Activated CD4-positive, alpha-beta memory T cell treated with anti-CD3 and anti-CD28 coated beads, Interleukin-2, amount 10 ng/mL, durations not matched to agents 7 days and 5 days (primary cell): Measurements from ENCODE around the gene MRPS18A. TPM values are rescaled to one million over a fixed set of nuclear protein-coding genes. Genes with fewer than 3 reads are reported as not detected.

Source experiments
- CTCF ChIA-PET: fragments of 350-600 bp; sonication (Branson Sonifier 250); formaldehyde crosslinking; loops from one replicate; lab custom pipeline; 2021; ENCODE audit warnings: antibody characterized with exemption, inconsistent platforms; lab: Charles Lee
- POLR2A ChIA-PET: fragments of 350-600 bp; sonication (Branson Sonifier 250); formaldehyde crosslinking; loops from one replicate; lab custom pipeline; 2021; ENCODE audit warnings: antibody characterized with exemption; lab: Charles Lee
- DNase-seq: peaks from one replicate; pipeline ENCODE4 v3.0.0-alpha.2; 2020
- H3K27ac Mint-ChIP-seq: one replicate; pipeline ENCODE4 v1.8.0; 2021; ENCODE audit warnings: mild to moderate bottlenecking, mixed read lengths
- H3K27me3 Mint-ChIP-seq: one replicate; pipeline ENCODE4 v1.8.0; 2021; ENCODE audit warnings: mixed read lengths
- H3K36me3 Mint-ChIP-seq: one replicate; pipeline ENCODE4 v1.8.0; 2021; ENCODE audit warnings: low read depth, mixed read lengths
- H3K4me1 Mint-ChIP-seq: one replicate; pipeline ENCODE4 v1.8.0; 2021; ENCODE audit warnings: mixed read lengths
- H3K4me3 Mint-ChIP-seq: one replicate; pipeline ENCODE4 v1.8.0; 2021; ENCODE audit warnings: mild to moderate bottlenecking, mixed read lengths
- H3K9me3 Mint-ChIP-seq: one replicate; pipeline ENCODE4 v1.8.0; 2021; ENCODE audit warnings: mixed read lengths
- total RNA-seq, 2 experiments: library from RNA; stranded (reverse); gene quantifications; one replicate each; pipeline ENCODE4 v1.2.3, GENCODE V29; 2021

MRPS18A gene
- total RNA-seq, 2 experiments from 2014 or later = 38.5 to 40.5 TPM

DNA sequence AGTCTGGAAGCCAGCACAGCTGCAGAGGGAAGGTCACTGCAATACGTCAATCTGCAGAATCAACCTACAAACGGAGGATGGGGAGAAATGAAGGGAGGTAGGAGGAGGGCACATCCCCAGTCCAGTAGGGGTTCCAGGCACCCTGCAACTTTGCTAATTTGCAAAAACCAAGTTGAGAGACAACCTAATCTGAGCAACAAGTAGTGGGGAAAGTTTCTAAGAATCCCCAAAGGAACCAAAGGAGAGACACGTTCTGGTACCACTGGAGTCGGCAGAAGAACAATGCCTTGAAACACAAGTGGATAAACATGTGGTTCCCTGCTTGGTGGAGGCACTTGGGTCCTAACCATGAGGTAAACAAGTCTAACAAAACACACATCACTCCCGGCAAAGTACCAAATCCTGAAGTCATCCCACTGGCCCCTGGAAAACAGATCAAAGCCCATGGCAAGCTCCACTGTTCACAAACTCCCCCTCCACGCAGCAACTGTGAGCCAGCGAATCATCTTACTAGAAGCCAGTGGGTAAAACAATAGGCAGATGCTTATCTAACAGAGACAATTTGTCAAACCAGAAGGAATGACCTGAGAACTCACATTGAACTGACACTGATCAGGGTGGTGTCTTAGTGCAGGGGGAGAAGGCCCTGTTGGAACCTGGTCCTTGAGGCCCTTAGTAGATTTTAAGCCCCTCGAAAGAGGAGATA lies 4.7 kb downstream of the MRPS18A start:
- Mint-ChIP-seq H3K4me3 (no peak overlapping the region), H3K27ac (no peak overlapping the region), H3K4me1 (peaks cover 33% of the 10 kb centered on the region), H3K9me3 (no peaks in the 10 kb centered on the region), H3K36me3 (peaks cover 37% of the 10 kb centered on the region), H3K27me3 (no peaks in the 10 kb centered on the region)
- ChIA-PET POLR2A (no interaction called here), CTCF (no interaction called here)
- no peak for DNase-seq

DNA sequence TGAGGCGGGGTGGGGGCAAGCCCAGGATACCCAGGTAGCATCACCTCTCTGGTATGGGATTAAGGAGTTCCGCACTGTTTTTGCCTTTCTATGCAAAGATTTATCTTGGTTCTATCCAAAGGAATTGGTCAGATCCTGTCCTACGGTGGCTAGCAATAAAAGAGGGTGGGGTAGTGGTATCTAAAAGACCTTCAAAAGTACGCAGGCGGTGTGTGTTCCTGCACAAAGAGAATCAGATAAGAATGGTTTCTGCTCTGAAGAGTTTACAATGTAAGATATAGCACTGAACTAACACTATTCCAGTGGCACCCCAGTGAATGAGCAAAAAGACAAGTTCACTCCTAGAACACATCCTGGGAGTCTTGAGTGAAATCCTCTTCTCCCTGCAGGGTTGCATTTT lies 6.3 kb downstream of the MRPS18A start:
- CTCF ChIA-PET = no interaction called here
- DNase-seq = no peak
- H3K9me3 Mint-ChIP-seq = no peaks in the 10 kb centered on the region
- no peak overlapping the region for H3K4me3 Mint-ChIP-seq
- no peaks in the 10 kb centered on the region for H3K27me3 Mint-ChIP-seq
- H3K27ac Mint-ChIP-seq = no peak overlapping the region
- H3K4me1 Mint-ChIP-seq = peaks cover 24% of the 10 kb centered on the region
- H3K36me3 Mint-ChIP-seq = peaks cover 34% of the 10 kb centered on the region
- POLR2A ChIA-PET = interaction anchor here (1.2 kb wide), 1 partner anchor 12 kb away, joined by 5 read pairs; no protein-coding TSS in a partner anchor

GRCh38 chr6:43680308-43681200 lies 7.0 kb downstream of the MRPS18A start:
- H3K9me3 Mint-ChIP-seq = no peaks in the 10 kb centered on the region
- no peaks in the 10 kb centered on the region for H3K27me3 Mint-ChIP-seq
- ChIA-PET CTCF (no interaction called here), POLR2A (interaction anchor here (1.2 kb wide), 1 partner anchor 11 kb away, joined by 5 read pairs; no protein-coding TSS in a partner anchor)
- H3K4me1 Mint-ChIP-seq = peaks cover 18% of the 10 kb centered on the region
- no peak for DNase-seq
- no peak overlapping the region for H3K27ac Mint-ChIP-seq
- H3K4me3 Mint-ChIP-seq = no peak overlapping the region
- peaks cover 38% of the 10 kb centered on the region for H3K36me3 Mint-ChIP-seq

- POLR2A ChIA-PET = no interaction called here
- peaks cover 47% of the 10 kb centered on the region for H3K36me3 Mint-ChIP-seq
- H3K4me3 Mint-ChIP-seq = no peak overlapping the region
- CTCF ChIA-PET = interaction anchor here (1.3 kb wide), 1 partner anchor 12 kb away, joined by 3 read pairs; no protein-coding TSS in a partner anchor
- H3K9me3 Mint-ChIP-seq = no peaks in the 10 kb centered on the region
- H3K4me1 Mint-ChIP-seq = peaks cover 9% of the 10 kb centered on the region
- no peaks in the 10 kb centered on the region for H3K27me3 Mint-ChIP-seq
- no peak for DNase-seq
- H3K27ac Mint-ChIP-seq = no peak overlapping the region
Observed at GRCh38 chr6:43679057-43679456, 8.5 kb downstream of the MRPS18A start.

DNA sequence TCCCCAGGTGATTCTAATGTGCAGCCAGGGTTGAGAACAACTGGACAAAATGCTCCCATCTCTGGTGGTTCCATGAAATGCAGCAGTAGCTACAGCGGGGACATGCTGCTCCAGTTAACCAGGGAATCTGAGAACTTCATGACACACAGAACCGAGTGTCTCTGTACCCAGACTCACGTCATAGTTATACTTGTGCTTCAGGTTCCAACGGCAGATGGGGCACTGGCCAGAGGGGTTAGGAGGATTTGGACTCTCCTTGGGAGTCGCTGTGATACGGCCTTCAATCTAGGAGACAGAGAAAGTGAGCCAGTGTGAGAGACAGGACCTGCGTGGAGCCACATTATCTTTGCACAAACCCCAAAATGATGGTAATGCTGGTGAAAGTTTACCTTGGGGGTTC lies 9.2 kb downstream of the MRPS18A start:
- ChIA-PET POLR2A (no interaction called here), CTCF (interaction anchor here (1.3 to 1.9 kb wide), 3 partner anchors 11 to 13 kb away, joined by 3 to 9 read pairs (median 3); no protein-coding TSS in a partner anchor)
- Mint-ChIP-seq H3K36me3 (peaks cover 51% of the 10 kb centered on the region), H3K27ac (no peak overlapping the region), H3K4me3 (no peak overlapping the region), H3K27me3 (no peaks in the 10 kb centered on the region), H3K4me1 (peaks cover 4% of the 10 kb centered on the region), H3K9me3 (no peaks in the 10 kb centered on the region)
- DNase-seq = no peak

GRCh38 chr6:43677759-43678158 lies 9.8 kb downstream of the MRPS18A start:
- ChIA-PET POLR2A (no interaction called here), CTCF (interaction anchor here (1.4 to 1.9 kb wide), 2 partner anchors 10 to 12 kb away, joined by 3 to 9 read pairs; no protein-coding TSS in a partner anchor)
- H3K36me3 Mint-ChIP-seq = peaks cover 49% of the 10 kb centered on the region

DNA sequence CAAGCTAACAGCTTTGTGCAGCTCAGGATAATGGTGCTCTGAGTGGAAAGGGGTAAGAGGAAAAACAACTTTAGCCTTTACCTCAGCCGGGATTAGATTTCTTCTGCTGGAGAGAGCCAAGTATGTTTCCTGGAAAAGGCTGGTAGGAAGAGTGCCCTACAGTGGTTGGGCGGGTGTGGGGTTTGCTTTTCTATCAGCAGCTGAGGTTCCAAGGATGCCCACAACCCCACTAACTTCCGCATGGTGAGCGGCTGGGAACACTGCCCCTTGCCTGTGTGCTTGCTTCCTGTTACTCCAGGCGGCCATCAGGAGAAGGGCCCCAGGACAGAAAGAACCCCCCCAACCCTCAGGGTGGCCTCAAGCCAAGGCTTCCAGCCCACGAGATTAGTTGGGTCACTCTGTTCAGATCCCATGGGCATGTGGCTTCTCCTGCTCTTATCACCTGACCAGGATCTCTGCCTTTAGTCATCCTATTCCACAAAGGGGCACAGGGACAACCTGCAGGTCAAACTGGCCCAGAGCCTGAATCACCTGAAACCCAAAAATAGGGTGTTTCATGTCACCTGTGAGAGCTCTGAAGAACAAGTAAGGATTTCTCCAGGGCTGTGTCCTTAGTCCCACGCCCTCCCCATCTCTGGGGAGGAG lies 10.5 kb downstream of the MRPS18A start:
- Mint-ChIP-seq H3K4me1 (no peaks in the 10 kb centered on the region), H3K36me3 (peaks cover 46% of the 10 kb centered on the region), H3K9me3 (no peaks in the 10 kb centered on the region), H3K27ac (no peak overlapping the region), H3K27me3 (no peaks in the 10 kb centered on the region), H3K4me3 (no peak overlapping the region)
- ChIA-PET CTCF (interaction anchor here (1.4 to 1.9 kb wide), 2 partner anchors 9 to 12 kb away, joined by 3 to 9 read pairs; no protein-coding TSS in a partner anchor), POLR2A (no interaction called here)
- no peak for DNase-seq

More at GRCh38 chr6:43677759-43678158, 9.8 kb downstream of the MRPS18A start:
- Mint-ChIP-seq H3K27ac (no peak overlapping the region), H3K4me1 (no peaks in the 10 kb centered on the region), H3K9me3 (no peaks in the 10 kb centered on the region), H3K27me3 (no peaks in the 10 kb centered on the region), H3K4me3 (no peak overlapping the region)
- no peak for DNase-seq

DNA sequence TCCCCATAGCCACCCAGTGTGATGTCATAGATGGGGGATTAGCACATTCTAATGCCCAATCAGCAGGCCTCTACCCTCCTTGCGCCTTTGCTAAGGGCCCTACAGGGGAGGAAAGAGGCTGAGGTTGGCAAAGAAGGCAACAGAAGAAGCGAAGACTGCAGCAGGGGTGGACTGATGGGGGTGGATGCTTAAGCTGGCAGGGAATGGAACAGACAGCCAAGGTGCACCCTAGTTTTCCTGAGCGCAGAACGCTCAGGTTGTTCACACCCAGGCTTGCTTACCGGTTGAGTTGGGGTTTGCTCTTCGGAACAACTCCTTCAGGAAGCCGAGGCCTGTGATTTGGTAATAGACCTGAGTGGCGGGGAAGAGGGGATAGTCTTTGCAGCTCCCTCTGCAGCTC lies 12.7 kb downstream of the MRPS18A start:
- peaks cover 56% of the 10 kb centered on the region for H3K36me3 Mint-ChIP-seq
- ChIA-PET POLR2A (no interaction called here), CTCF (no interaction called here)
- H3K27me3 Mint-ChIP-seq = no peaks in the 10 kb centered on the region
- no peak overlapping the region for H3K4me3 Mint-ChIP-seq
- H3K9me3 Mint-ChIP-seq = no peaks in the 10 kb centered on the region
- DNase-seq = no peak
- no peak overlapping the region for H3K27ac Mint-ChIP-seq
- H3K4me1 Mint-ChIP-seq = peaks cover 14% of the 10 kb centered on the region

- Mint-ChIP-seq H3K9me3 (no peaks in the 10 kb centered on the region), H3K4me3 (no peak overlapping the region), H3K27ac (no peak overlapping the region), H3K36me3 (peaks cover 54% of the 10 kb centered on the region), H3K27me3 (no peaks in the 10 kb centered on the region), H3K4me1 (peaks cover 20% of the 10 kb centered on the region)
- no peak for DNase-seq
- ChIA-PET POLR2A (no interaction called here), CTCF (no interaction called here)
Observed at GRCh38 chr6:43674291-43674690, 13.3 kb downstream of the MRPS18A start.

DNA sequence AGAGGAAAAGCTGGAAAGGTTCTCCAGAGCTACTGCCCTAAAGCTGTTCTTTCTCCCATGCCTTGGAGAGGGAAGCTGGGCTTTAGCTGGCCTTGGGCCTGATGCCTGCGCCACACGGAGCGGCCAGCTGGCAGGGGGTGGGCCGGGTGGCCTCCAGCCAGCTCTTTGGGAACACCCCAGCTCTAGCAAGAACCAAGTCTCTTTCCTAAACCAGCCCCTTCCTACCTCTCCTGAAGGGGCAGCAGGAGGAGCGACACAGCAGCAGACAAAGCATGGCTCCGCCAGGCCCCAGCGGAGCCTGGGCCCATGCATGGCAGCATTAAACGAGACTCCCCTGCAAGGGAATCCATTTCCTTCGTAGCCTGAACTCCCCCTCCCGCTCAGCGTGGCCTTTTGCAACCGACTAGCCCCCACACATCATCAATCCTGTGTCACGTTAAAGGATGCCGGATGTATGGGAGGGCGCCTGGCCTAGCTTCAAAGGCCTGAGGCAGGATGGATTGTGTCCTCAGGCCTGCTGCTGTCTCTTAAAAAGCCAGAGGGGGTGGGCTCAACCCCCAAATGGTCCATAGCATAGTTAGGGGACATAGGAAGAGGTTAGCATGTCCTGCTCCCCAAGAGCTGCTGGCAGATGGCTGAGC lies 14.0 kb downstream of the MRPS18A start:
- Mint-ChIP-seq H3K27ac (no peak overlapping the region), H3K36me3 (peaks cover 51% of the 10 kb centered on the region), H3K4me3 (no peak overlapping the region), H3K9me3 (no peaks in the 10 kb centered on the region), H3K4me1 (peaks cover 27% of the 10 kb centered on the region), H3K27me3 (no peaks in the 10 kb centered on the region)
- CTCF ChIA-PET = no interaction called here
- DNase-seq = no peak
- POLR2A ChIA-PET = interaction anchor here (0.8 kb wide), 1 partner anchor 33 kb away, joined by 3 read pairs; no protein-coding TSS in a partner anchor

- DNase-seq = no peak
- H3K4me1 Mint-ChIP-seq = peaks cover 41% of the 10 kb centered on the region
- ChIA-PET CTCF (interaction anchor here (1.1 to 1.5 kb wide), 2 partner anchors 10 to 33 kb away, joined by 3 read pairs; no protein-coding TSS in a partner anchor), POLR2A (interaction anchor here (1.3 kb wide), 1 partner anchor 15 kb away, joined by 3 read pairs; no protein-coding TSS in a partner anchor)
- no peak overlapping the region for H3K4me3 Mint-ChIP-seq
- H3K36me3 Mint-ChIP-seq = peaks cover 42% of the 10 kb centered on the region
- no peaks in the 10 kb centered on the region for H3K9me3 Mint-ChIP-seq
- H3K27ac Mint-ChIP-seq = no peak overlapping the region
- no peaks in the 10 kb centered on the region for H3K27me3 Mint-ChIP-seq
Observed at GRCh38 chr6:43671801-43672690, 15.5 kb downstream of the MRPS18A start.
